ENCODE measurements around the gene KBTBD12.

DNA sequence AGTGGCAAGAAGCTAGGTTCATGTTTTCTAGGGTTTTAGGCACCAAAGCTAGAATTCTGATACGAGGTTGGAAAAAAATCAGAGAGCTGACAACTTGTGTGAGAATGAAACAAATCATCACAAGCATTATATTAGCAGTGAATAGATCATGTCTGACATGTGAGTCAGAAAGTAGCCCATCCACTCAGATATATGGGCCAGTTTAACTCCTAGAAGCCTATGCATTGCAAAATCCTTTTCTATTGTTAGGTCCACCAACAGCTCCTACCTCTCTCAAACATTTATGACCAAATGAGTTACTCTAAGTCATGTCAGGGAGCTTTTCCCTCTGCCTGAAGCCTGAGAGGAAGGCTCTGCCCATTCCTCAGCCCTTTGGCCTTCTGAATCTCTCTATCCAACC lies 44.0 kb downstream of the KBTBD12 start:
- TF ChIP-seq POLR2A (IDR thresholded peaks at IDR 0.05) (no peak), POLR2AphosphoS5 (IDR thresholded peaks at IDR 0.05) (no peak)
- TF ChIP-seq, protein P1, sequence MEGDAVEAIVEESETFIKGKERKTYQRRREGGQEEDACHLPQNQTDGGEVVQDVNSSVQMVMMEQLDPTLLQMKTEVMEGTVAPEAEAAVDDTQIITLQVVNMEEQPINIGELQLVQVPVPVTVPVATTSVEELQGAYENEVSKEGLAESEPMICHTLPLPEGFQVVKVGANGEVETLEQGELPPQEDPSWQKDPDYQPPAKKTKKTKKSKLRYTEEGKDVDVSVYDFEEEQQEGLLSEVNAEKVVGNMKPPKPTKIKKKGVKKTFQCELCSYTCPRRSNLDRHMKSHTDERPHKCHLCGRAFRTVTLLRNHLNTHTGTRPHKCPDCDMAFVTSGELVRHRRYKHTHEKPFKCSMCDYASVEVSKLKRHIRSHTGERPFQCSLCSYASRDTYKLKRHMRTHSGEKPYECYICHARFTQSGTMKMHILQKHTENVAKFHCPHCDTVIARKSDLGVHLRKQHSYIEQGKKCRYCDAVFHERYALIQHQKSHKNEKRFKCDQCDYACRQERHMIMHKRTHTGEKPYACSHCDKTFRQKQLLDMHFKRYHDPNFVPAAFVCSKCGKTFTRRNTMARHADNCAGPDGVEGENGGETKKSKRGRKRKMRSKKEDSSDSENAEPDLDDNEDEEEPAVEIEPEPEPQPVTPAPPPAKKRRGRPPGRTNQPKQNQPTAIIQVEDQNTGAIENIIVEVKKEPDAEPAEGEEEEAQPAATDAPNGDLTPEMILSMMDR (IDR thresholded peaks at IDR 0.05 in 8 of 11, conservative IDR thresholded peaks at IDR 0.05 in 3 of 11) = no peak

Data from spleen (tissue), 7 donors.